Esophagus muscularis mucosa (tissue), 4 donors: Measurements from ENCODE around the gene NTN5. TPM values are rescaled to one million over a fixed set of nuclear protein-coding genes. Genes with fewer than 3 reads are reported as not detected.

Experiments used
- DNase-seq: peaks from one replicate; pipeline ENCODE4 v3.0.0-alpha.2; 2017; ENCODE audit errors: extremely low spot score
- H3K27ac ChIP-seq, 4 donors: fragments of 200-600 bp; sonication (generic); replicated peaks in 1 of 4; 1 replicate in 3 of 4; 2 replicates in 1 of 4; pipeline ENCODE4 v1.5.1; 2016 to 2019; ENCODE audit warnings: mild to moderate bottlenecking in 1 of 4
- H3K27me3 ChIP-seq, 4 donors: fragments of 200-600 bp; sonication (generic); one replicate each; pipeline versions ENCODE4 v1.5.1 to v1.6.0; 2016 to 2019
- H3K36me3 ChIP-seq, 4 donors: fragments of 200-600 bp; sonication (generic); one replicate each; pipeline ENCODE4 v1.5.1; 2016 to 2019
- H3K4me1 ChIP-seq, 4 donors: fragments of 200-600 bp; sonication (generic); one replicate each; pipeline ENCODE4 v1.5.1; 2016 to 2019
- H3K4me3 ChIP-seq, 4 donors: fragments of 200-600 bp; sonication (generic); 1 replicate in 2 of 4; 2 replicates in 2 of 4; pipeline ENCODE4 v1.5.1; 2016 to 2019; ENCODE audit warnings: mild to moderate bottlenecking in 4 of 4, moderate library complexity in 1 of 4
- H3K9me3 ChIP-seq, 4 donors: fragments of 200-600 bp; sonication (generic); 1 replicate in 3 of 4; 2 replicates in 1 of 4; pipeline ENCODE4 v1.5.1; 2016 to 2019
- CTCF ChIP-seq, 3 experiments: fragments of 200-600 bp in 2 of 3; fragments of 450-650 bp in 1 of 3; sonication (generic) in 2 of 3; IDR thresholded peaks; one replicate each; pipeline ENCODE4 v1.5.1; 2017 to 2019; ENCODE audit warnings: antibody characterized with exemption in 3 of 3, mild to moderate bottlenecking in 2 of 3, moderate library complexity in 1 of 3
- EP300 ChIP-seq: sonication (generic); formaldehyde crosslinking; IDR thresholded peaks from one replicate; pipeline ENCODE4 v1.6.1; 2017; ENCODE audit warnings: antibody characterized with exemption
- POLR2A ChIP-seq: fragments of 450-650 bp; IDR thresholded peaks from one replicate; pipeline ENCODE4 v1.6.1; 2017; ENCODE audit warnings: antibody characterized with exemption, moderate library complexity, mild to moderate bottlenecking, low read depth
- POLR2AphosphoS5 ChIP-seq, 2 donors: sonication (generic); formaldehyde crosslinking; IDR thresholded peaks; one replicate each; pipeline ENCODE4 v1.6.1; 2017; ENCODE audit warnings: antibody characterized with exemption in 2 of 2
- WGBS: methylation state at CpG from one replicate; pipeline ENCODE4 v1.1.5; 2018; 5-methylcytosine and 5-hydroxymethylcytosine counted together
- intact Hi-C: fragments of 100-400 bp; cut with DNase I; formaldehyde crosslinking; loops from one replicate; pipeline ENCODE4 v1.15.1; 2023
- total RNA-seq, 4 donors: library from RNA; depleted of rRNA; stranded (reverse); fragments of >200 nt; gene quantifications; one replicate each; pipeline versions ENCODE4 v1.1.0 to v1.2.1, GENCODE V29; 2016

Gene NTN5
- total RNA-seq, 4 donors from 2014 or later = under 0.01 to 0.34 (median 0.17) TPM; not detected in 1

- intact Hi-C loops = loop anchor here (5.0 kb wide), 1 partner anchor 36 kb away; no protein-coding TSS in a partner anchor
- no peak overlapping the region for H3K4me3 ChIP-seq
- H3K27me3 ChIP-seq = no peaks in the 10 kb centered on the region
- peaks cover 7 to 14% (median 9%) of the 10 kb centered on the region in 4 donors for H3K4me1 ChIP-seq
- 93% methylated on average over 8 of the region's 17 CpGs for WGBS
- no peak for DNase-seq
- no peaks in the 10 kb centered on the region for H3K36me3 ChIP-seq
- no peaks in the 10 kb centered on the region for H3K9me3 ChIP-seq
- no peak overlapping the region for H3K27ac ChIP-seq
- TF ChIP-seq POLR2A (no peak), CTCF (IDR thresholded peaks at IDR 0.05) (no peak), EP300 (no peak), POLR2AphosphoS5 (IDR thresholded peaks at IDR 0.05) (no peak)
These were observed 3.7 kb upstream of the NTN5 start for GRCh38 chr19:48676487-48676886.

DNA sequence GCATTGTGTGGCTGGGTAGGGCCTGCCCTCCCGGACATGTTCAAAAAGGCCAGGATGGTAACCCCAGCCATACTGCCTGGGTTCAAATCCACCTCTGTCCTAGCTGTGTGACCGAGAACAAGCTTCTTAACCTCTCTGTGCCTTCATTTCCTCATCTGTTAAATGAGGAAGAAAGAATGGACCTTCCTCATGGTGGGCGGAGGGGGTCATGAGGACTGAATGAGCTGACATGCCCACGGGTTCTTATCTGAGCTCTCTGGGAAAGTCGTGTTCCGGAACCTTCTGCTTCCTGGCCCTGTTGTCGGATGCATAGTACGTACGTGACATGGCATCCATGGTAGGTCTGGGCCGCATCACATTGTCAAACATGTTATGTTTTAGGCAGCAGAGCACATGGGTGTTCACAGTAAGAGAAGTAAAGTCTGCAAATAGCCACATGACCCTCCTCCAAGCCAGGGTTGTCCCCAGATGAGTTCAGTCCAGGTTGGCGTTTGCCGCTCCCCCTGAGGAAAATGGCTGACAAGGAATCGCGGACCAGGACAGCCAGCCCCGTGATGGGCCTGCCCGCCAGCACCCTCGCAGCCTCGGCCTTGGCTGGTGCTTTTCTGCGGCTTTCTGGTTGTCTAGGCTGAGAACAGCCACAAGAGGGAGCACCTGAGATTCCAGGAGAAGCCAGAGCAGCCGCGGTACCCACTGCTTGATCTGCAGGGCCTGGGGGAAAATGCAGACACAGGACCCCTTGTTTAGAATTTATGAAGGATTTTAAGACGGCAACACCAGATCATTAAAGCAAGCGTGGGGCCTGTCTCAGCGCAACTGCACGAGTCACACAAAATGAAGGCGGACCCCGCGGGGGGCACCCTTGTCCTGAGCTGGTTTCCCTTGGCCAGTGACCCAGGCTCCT lies 2.4 kb upstream of the NTN5 start:
- 32% methylated on average over 28 of the region's 28 CpGs for WGBS
- TF ChIP-seq CTCF (IDR thresholded peaks at IDR 0.05) (peak; percentile 85 to 94 (median 86)), POLR2AphosphoS5 (IDR thresholded peaks at IDR 0.05) (peak in 1 of 2 donors; percentile 71), EP300 (no peak), POLR2A (no peak)
- intact Hi-C loops = loop anchor here (2.0 to 5.0 kb wide), 2 partner anchors 37 to 64 kb away; no protein-coding TSS in a partner anchor
- H3K4me1 ChIP-seq = peaks cover 7 to 14% (median 9%) of the 10 kb centered on the region in 4 donors
- no peaks in the 10 kb centered on the region for H3K9me3 ChIP-seq
- DNase-seq = peak; percentile 93
- H3K4me3 ChIP-seq = peak overlapping the region in 2 of 4 donors; percentile 1 to 2
- H3K36me3 ChIP-seq = no peaks in the 10 kb centered on the region
- H3K27me3 ChIP-seq = no peaks in the 10 kb centered on the region
- H3K27ac ChIP-seq = no peak overlapping the region

DNA sequence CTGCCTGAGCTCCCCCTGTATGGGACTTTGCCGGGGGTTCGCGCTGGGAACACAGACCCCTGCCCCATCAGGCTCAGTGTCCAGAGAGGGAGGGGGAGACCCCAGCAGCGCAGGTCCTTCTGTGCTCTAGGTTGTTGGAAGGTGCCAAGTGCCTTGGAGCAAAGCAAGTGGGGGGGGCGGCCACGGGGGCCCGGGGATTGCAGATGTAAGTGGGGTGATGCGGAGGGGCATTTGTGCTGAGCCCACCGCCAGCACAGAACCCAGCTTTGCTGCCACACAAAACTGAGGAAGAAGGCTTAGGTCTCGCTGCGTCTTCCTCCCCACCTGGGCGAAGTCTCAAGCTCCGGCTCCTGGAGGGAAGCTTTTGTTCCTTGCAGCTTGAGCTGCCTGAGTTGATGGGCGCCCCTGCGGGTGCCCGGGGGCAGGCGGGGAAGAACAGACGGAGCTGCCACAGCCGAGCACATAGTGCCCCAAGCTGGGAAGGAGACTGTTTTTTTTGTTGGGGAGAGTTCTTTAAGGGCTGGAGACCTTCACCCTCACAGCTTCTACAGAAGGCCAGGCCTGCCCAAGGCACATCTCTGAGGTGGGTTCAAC lies 1.5 kb upstream of the NTN5 start:
- peaks cover 7 to 14% (median 9%) of the 10 kb centered on the region in 4 donors for H3K4me1 ChIP-seq
- no peak overlapping the region for H3K27ac ChIP-seq
- no peak overlapping the region for H3K4me3 ChIP-seq
- H3K36me3 ChIP-seq = no peaks in the 10 kb centered on the region
- no peak for TF ChIP-seq CTCF (IDR thresholded peaks at IDR 0.05)
- no peak for TF ChIP-seq POLR2AphosphoS5 (IDR thresholded peaks at IDR 0.05)
- no peak for TF ChIP-seq POLR2A
- no peak for TF ChIP-seq EP300
- H3K9me3 ChIP-seq = no peaks in the 10 kb centered on the region
- H3K27me3 ChIP-seq = no peaks in the 10 kb centered on the region
- no peak for DNase-seq
- intact Hi-C loops = loop anchor here (2.0 kb wide), 1 partner anchor 64 kb away; no protein-coding TSS in a partner anchor
- WGBS = 85% methylated on average over 14 of the region's 19 CpGs

- 84% methylated on average over 19 of the region's 25 CpGs for WGBS
These were observed 751 bp upstream of the NTN5 start for GRCh38 chr19:48673436-48674100.

More at GRCh38 chr19:48673436-48674100, 751 bp upstream of the NTN5 start:
- Histone ChIP-seq H3K27ac (no peak overlapping the region), H3K27me3 (no peaks in the 10 kb centered on the region), H3K4me1 (peaks cover 7 to 14% (median 9%) of the 10 kb centered on the region in 4 donors), H3K4me3 (no peak overlapping the region), H3K36me3 (no peaks in the 10 kb centered on the region), H3K9me3 (no peaks in the 10 kb centered on the region)
- DNase-seq = no peak
- TF ChIP-seq CTCF (IDR thresholded peaks at IDR 0.05) (no peak), POLR2A (no peak), EP300 (no peak), POLR2AphosphoS5 (IDR thresholded peaks at IDR 0.05) (no peak)
- intact Hi-C loops = loop anchor here (2.0 kb wide), 1 partner anchor 65 kb away; no protein-coding TSS in a partner anchor
